Activated CD8-positive, alpha-beta memory T cell treated with anti-CD3 and anti-CD28 coated beads, Interleukin-2, amount 10 ng/mL, durations not matched to agents 7 days and 5 days (primary cell): ENCODE measurements around the gene TIMP4. TPM values are rescaled to one million over a fixed set of nuclear protein-coding genes. Genes with fewer than 3 reads are reported as not detected.

Experiments
- ATAC-seq: fragments of 150-1000 bp; cut with Tn5 transposase; one replicate; pipeline ENCODE4 v1.10.0; 2021; ENCODE audit warnings: moderate library complexity
- CTCF ChIA-PET: fragments of 350-600 bp; sonication (Branson Sonifier 250); formaldehyde crosslinking; loops from one replicate; lab custom pipeline; 2021; ENCODE audit warnings: antibody characterized with exemption; lab: Charles Lee
- DNase-seq: peaks from one replicate; pipeline ENCODE4 v3.0.0-alpha.2; 2020
- H3K27ac Mint-ChIP-seq: one replicate; pipeline ENCODE4 v1.8.0; 2021; ENCODE audit warnings: mild to moderate bottlenecking, mixed read lengths
- H3K27me3 Mint-ChIP-seq: one replicate; pipeline ENCODE4 v1.8.0; 2021; ENCODE audit warnings: mixed read lengths
- H3K36me3 Mint-ChIP-seq: one replicate; pipeline ENCODE4 v1.8.0; 2021; ENCODE audit warnings: mild to moderate bottlenecking, mixed read lengths
- H3K4me1 Mint-ChIP-seq: one replicate; pipeline ENCODE4 v1.8.0; 2021; ENCODE audit warnings: mixed read lengths
- H3K4me3 Mint-ChIP-seq: one replicate; pipeline ENCODE4 v1.8.0; 2021; ENCODE audit warnings: mild to moderate bottlenecking, moderate library complexity, mixed read lengths
- H3K9me3 Mint-ChIP-seq: one replicate; pipeline ENCODE4 v1.8.0; 2022; ENCODE audit warnings: low read depth, mixed read lengths
- total RNA-seq, 2 experiments: library from RNA; stranded (reverse); gene quantifications; one replicate each; pipeline ENCODE4 v1.2.3, GENCODE V29; 2021

TIMP4 gene
- total RNA-seq, 2 experiments from 2014 or later: not detected

DNA sequence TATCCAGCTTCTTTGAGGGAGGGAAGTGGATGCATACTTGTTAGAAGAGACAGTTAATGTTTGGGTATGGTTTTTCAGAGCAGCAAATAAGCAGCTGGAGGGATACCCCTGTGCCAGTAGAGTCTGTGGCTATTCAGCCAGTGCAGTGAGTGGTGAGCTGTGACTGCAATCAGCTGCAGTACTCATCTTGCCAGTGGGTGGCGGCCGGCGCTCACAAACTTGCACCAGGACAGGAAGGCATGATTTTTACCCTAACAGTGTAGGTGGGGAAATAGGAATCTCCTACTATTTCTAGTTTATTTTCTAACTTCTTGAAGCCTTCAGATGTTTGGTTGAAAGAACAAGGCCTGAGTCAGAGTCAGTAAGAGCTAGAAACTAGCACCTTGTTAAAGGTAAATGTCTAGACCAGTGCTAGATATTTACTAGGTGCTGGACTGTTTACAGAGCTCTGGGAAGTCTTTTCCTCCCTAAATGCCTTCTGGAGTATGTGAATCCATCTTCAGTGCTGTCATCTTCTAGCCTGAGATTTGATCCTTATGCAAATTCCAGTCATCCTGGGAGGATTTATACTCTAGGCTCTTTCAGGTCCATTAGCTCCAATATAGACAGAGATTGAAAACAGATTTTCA, 23.6 kb downstream of the TIMP4 start:
- H3K27ac Mint-ChIP-seq: no peak overlapping the region
- no peaks in the 10 kb centered on the region for H3K36me3 Mint-ChIP-seq
- CTCF ChIA-PET: interaction anchor here (0.5 to 10.1 kb wide), 26 partner anchors 9 to 757 kb away, joined by 3 to 194 read pairs (median 4); partner anchors contain the start of gene TSEN2
- H3K9me3 Mint-ChIP-seq: no peaks in the 10 kb centered on the region
- ATAC-seq (peak; percentile 87), DNase-seq (peak; percentile 76)
- H3K4me1 Mint-ChIP-seq: peaks cover 8% of the 10 kb centered on the region
- H3K27me3 Mint-ChIP-seq: peaks cover 37% of the 10 kb centered on the region
- no peak overlapping the region for H3K4me3 Mint-ChIP-seq

DNA sequence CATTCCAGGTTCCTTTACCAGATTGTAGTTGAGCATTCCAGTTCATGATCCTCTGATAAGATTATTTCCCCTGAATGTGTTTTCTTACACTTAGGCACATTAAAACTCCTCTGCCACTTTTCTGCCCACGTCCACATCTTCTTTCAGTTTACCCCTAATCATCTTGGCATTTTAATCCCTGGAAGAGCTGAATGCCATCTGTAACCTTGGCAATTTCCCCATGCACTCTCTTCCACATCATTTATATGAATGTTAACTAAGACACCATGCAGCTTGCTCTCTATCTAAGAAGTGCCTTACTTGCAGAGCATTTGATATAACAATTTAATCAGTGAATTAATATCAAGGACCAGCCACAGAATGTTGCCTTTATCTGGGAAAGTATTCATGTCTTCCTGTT, 25.8 kb downstream of the TIMP4 start:
- H3K36me3 Mint-ChIP-seq: no peaks in the 10 kb centered on the region
- CTCF ChIA-PET: interaction anchor here (0.6 to 10.1 kb wide), 6 partner anchors 13 to 431 kb away, joined by 3 to 194 read pairs (median 4); partner anchors contain the start of gene TSEN2
- H3K9me3 Mint-ChIP-seq: no peaks in the 10 kb centered on the region
- no peak overlapping the region for H3K4me3 Mint-ChIP-seq
- H3K27ac Mint-ChIP-seq: no peak overlapping the region
- DNase-seq (no peak), ATAC-seq (no peak)
- peaks cover under 1% of the 10 kb centered on the region for H3K4me1 Mint-ChIP-seq
- H3K27me3 Mint-ChIP-seq: peaks cover 56% of the 10 kb centered on the region

DNA sequence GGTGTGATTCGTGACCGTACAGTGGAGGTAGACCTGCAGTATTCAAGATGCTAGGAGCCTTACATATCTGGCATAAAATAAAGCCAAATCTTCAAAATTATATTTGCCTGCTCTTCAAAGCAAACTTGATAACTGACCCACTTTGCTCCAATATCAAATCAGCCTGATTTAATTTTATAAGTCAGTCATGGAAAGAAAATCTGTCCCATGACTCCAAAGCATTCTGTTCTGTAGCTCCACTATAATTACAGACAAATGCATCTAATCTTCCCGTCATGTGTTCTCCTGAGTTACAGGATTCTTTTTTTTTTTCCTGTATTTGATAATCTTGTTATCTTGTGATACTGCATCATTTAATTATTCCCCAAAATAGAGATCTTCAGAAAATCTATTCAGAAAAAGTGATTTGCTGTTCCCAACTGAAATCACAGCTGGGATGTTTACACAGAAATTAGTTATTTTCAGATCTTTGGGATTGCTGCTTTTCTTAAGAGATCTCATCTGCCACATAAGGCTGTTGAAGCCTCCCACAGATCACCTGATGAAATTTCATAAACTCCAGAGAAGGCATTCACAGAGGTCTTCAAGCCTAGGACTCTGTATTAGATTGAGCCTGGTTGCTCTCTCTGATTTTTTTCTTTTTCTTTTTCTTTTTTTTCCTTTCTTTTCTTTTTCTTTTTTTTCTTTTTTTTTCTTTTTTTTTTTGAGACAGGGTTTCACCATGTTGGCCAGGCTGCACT, 27.2 kb downstream of the TIMP4 start:
- H3K27me3 Mint-ChIP-seq: peaks cover 61% of the 10 kb centered on the region
- no peak for DNase-seq
- H3K9me3 Mint-ChIP-seq: no peaks in the 10 kb centered on the region
- H3K36me3 Mint-ChIP-seq: no peaks in the 10 kb centered on the region
- ATAC-seq: no peak
- H3K27ac Mint-ChIP-seq: no peak overlapping the region
- no peak overlapping the region for H3K4me3 Mint-ChIP-seq
- CTCF ChIA-PET: interaction anchor here (0.7 to 10.1 kb wide), 4 partner anchors 44 to 350 kb away, joined by 3 to 194 read pairs (median 39); partner anchors contain the start of gene TSEN2
- H3K4me1 Mint-ChIP-seq: no peaks in the 10 kb centered on the region

DNA sequence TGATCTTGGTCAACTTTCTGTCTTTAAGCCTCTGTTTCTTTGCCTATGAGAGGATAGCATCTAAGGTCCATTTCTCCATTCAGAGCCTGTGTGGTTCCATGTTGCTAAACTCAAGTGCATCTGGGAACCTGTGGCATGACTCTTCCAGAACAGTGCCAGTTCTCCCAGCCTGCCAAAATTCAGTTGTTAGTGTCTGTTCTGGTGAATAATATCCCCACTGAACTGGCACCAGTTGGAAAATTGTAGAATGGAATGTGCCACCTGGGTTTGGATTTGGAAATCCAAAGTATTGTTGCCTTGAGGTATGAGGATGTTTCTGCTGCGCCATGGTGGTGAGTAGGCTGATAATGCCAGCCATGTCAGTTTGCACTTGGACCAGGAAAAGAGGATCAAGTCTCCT, 31.3 kb downstream of the TIMP4 start:
- Mint-ChIP-seq H3K27ac (no peak overlapping the region), H3K4me3 (no peak overlapping the region), H3K9me3 (no peaks in the 10 kb centered on the region), H3K27me3 (peaks cover 66% of the 10 kb centered on the region), H3K36me3 (no peaks in the 10 kb centered on the region), H3K4me1 (no peaks in the 10 kb centered on the region)
- ATAC-seq: no peak
- no peak for DNase-seq
- CTCF ChIA-PET: no interaction called here

DNA sequence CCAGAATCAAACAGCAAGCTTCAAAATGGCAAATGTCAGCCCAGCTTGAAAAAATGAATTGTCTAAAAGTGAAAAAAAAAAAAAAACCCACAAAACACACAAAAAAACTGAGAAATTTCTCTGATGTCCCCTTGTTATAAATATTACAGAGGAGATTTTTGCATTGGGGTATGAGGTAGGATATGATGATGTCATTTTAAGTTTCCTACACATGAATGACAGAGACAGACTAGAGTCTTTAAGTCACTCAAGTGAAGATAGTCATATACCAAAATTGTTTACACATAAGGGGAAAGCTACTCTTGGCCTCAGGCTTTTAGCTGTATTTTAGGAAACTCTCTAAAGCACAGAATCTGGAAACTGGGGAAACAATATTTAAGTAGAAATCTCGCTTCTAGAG, 32.9 kb downstream of the TIMP4 start:
- Mint-ChIP-seq H3K9me3 (no peaks in the 10 kb centered on the region), H3K4me1 (no peaks in the 10 kb centered on the region), H3K4me3 (no peak overlapping the region), H3K36me3 (no peaks in the 10 kb centered on the region), H3K27ac (no peak overlapping the region), H3K27me3 (peaks cover 60% of the 10 kb centered on the region)
- CTCF ChIA-PET: interaction anchor here (1.0 kb wide), 1 partner anchor 9 kb away, joined by 3 read pairs; no protein-coding TSS in a partner anchor
- DNase-seq (no peak), ATAC-seq (no peak)

DNA sequence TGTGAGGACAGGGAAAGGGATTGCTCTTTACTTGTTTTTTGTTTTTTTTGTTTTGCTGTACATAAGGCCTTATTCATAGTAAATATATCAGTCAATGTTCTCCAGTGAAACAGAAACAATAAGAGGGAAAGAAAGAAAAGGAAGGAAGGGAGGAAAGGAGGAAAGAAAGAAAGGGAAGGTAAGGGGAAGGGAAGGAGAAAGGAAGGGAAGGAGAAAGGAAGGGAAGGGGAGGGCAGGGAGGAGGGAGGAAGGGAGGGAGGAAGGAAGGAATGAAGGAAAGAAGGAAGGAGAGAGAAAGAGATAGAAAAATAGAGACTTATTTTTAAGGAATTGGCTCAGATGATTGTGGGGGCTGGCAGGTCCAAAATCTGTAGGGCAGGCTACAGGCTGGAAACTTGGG, 37.2 kb downstream of the TIMP4 start:
- no peak for DNase-seq
- H3K9me3 Mint-ChIP-seq: no peaks in the 10 kb centered on the region
- no peak for ATAC-seq
- no peak overlapping the region for H3K27ac Mint-ChIP-seq
- H3K36me3 Mint-ChIP-seq: no peaks in the 10 kb centered on the region
- peaks cover 62% of the 10 kb centered on the region for H3K27me3 Mint-ChIP-seq
- CTCF ChIA-PET: no interaction called here
- H3K4me3 Mint-ChIP-seq: no peak overlapping the region
- H3K4me1 Mint-ChIP-seq: no peaks in the 10 kb centered on the region

DNA sequence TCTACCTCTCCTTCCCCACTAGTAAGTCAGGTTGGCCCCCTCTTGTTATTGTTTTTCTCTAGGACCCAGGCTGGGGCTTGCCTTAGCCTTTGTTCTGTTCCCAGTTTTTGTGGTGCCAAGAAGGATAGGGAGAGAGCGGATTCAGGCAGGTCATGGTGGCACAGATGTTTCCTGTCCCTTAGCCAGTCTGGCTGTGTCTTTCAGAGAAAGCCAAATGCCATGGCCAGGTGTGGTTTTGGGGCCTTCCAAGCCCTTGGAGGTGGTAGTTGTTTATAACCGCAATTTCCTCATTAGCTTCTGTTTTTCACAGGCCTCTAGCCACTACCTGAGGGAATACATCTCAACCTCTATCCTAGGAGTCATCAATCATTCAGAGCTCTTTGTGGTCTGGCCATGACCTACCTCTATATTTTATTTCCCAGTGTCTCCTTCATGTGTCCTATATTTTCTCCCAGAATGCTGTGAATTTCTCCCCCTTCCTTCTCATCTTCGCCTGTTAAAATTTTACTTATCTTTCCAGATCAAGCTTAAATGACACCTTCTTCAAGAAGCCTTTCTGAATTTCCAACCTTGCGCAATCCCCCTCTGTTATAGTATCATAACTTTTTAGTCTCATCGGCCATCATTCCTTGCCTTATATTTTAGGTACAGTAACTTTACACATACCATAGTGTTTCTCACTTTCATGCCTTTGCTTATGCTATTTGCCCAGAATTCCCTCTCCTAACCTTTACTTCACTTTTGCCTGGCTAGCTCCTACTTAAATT, 38.2 kb downstream of the TIMP4 start:
- no peak for DNase-seq
- peaks cover 63% of the 10 kb centered on the region for H3K27me3 Mint-ChIP-seq
- no peak overlapping the region for H3K4me3 Mint-ChIP-seq
- CTCF ChIA-PET: interaction anchor here (1.4 kb wide), 1 partner anchor 12 kb away, joined by 3 read pairs; no protein-coding TSS in a partner anchor
- H3K27ac Mint-ChIP-seq: no peak overlapping the region
- H3K36me3 Mint-ChIP-seq: no peaks in the 10 kb centered on the region
- no peak for ATAC-seq
- H3K9me3 Mint-ChIP-seq: no peaks in the 10 kb centered on the region
- no peaks in the 10 kb centered on the region for H3K4me1 Mint-ChIP-seq

DNA sequence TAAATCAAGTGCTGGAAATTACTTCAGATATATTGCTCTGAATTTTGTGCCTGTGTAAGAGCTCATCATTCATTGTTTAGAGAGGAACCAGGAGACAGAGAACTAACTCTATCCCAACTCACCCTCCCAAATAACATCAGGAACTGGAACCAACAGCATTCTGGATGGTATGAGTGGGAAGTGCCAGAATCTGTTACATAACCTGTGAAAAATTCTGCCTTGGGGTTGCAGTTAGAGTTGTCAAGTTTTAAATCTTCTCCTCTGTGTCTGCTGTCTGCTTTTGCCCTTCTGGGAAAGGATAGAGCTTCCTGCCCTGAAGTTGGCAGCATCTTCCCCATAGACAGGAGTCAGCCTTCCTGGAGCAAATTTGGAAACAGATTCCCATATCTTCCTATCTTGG, 41.2 kb downstream of the TIMP4 start:
- H3K27ac Mint-ChIP-seq: no peak overlapping the region
- H3K9me3 Mint-ChIP-seq: no peaks in the 10 kb centered on the region
- no peaks in the 10 kb centered on the region for H3K4me1 Mint-ChIP-seq
- H3K36me3 Mint-ChIP-seq: no peaks in the 10 kb centered on the region
- CTCF ChIA-PET: no interaction called here
- DNase-seq: no peak
- no peak overlapping the region for H3K4me3 Mint-ChIP-seq
- no peak for ATAC-seq
- peaks cover 68% of the 10 kb centered on the region for H3K27me3 Mint-ChIP-seq

DNA sequence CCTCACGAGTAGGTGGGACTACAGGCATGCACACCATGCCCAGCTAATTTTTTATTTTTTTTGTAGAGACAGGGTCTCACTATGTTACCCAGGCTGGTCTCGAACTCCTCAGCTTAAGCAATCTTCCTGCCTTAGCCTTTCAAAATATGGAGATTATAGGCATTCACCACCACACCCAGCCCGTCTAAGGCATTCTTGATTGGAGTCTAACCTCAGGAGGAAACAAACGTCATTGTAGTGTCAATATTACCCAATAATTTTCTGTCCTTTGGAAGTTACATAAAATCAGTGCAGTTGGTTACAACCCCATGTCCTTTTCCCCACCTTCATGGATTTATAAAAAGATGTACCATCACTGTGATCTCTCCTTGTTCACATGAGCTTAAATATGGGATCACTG, 41.8 kb downstream of the TIMP4 start:
- Mint-ChIP-seq H3K9me3 (no peaks in the 10 kb centered on the region), H3K27ac (no peak overlapping the region), H3K36me3 (no peaks in the 10 kb centered on the region), H3K4me3 (no peak overlapping the region), H3K27me3 (peaks cover 69% of the 10 kb centered on the region), H3K4me1 (no peaks in the 10 kb centered on the region)
- ATAC-seq: no peak
- DNase-seq: no peak
- CTCF ChIA-PET: no interaction called here

DNA sequence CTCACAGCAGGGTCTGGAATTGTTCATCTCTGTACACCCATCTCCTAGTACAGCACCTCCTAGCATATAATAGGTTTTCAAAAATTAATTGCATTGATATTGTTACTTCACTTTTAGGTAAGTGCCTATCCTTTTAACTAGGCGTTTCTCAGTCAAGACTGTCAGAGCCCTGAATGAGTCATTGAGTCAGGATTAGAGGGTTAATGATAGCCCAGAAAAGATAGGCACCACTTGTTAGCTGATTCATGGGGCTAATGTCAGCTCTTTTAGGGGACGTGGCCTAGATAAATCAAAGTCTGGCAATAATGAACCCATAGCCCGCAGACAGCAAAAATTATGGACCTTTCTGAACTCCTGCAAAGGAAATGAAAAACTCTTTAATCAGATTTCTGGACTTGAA, 42.9 kb downstream of the TIMP4 start:
- no peaks in the 10 kb centered on the region for H3K36me3 Mint-ChIP-seq
- CTCF ChIA-PET: interaction anchor here (0.5 kb wide), 1 partner anchor 355 kb away, joined by 3 read pairs; no protein-coding TSS in a partner anchor
- H3K9me3 Mint-ChIP-seq: no peaks in the 10 kb centered on the region
- H3K4me3 Mint-ChIP-seq: no peak overlapping the region
- ATAC-seq: no peak
- DNase-seq: no peak
- peaks cover 67% of the 10 kb centered on the region for H3K27me3 Mint-ChIP-seq
- H3K27ac Mint-ChIP-seq: no peak overlapping the region
- H3K4me1 Mint-ChIP-seq: no peaks in the 10 kb centered on the region

DNA sequence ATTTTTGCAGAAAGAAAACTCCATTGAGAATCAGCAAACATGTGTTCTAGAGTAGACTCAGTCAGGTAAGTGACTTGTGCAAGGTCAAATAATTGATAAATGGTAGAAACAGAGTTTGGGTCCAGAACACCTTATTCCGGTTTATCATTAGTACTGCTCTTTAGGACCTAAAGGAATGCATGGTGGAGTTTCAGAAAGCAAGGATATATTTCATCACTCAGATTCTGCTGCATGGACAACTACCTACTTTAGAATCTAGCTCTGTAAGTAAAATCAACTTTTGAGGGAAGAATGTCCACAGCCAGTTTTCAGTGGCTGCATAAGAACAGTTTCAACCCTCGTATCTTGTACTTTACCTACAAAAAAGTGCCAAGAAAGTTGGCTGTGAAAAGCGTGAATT, 43.6 kb downstream of the TIMP4 start:
- H3K4me1 Mint-ChIP-seq: no peaks in the 10 kb centered on the region
- no peaks in the 10 kb centered on the region for H3K9me3 Mint-ChIP-seq
- ATAC-seq: no peak
- no peak for DNase-seq
- peaks cover 66% of the 10 kb centered on the region for H3K27me3 Mint-ChIP-seq
- H3K27ac Mint-ChIP-seq: no peak overlapping the region
- CTCF ChIA-PET: no interaction called here
- no peak overlapping the region for H3K4me3 Mint-ChIP-seq
- H3K36me3 Mint-ChIP-seq: no peaks in the 10 kb centered on the region

DNA sequence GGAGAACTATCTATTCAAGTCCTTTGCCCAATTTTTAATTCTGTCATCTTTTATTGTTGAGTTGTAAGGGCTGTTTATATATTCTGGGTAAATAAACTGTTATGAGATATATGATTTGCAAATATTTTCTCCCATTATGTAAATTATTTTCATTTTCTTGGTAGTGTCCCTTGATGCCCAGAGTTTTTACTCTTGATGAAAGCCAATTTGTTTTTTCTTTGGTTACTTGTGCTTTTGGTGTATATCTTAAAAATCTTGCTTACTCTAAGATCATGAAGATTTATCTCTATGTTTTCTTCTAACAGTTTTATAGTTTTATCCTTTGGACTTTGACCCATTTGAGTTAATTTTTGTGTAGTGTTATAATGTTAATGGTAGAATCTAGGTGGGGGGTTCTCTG, 44.5 kb downstream of the TIMP4 start:
- Mint-ChIP-seq H3K4me3 (no peak overlapping the region), H3K27ac (no peak overlapping the region), H3K4me1 (no peaks in the 10 kb centered on the region), H3K27me3 (peaks cover 60% of the 10 kb centered on the region), H3K36me3 (no peaks in the 10 kb centered on the region), H3K9me3 (no peaks in the 10 kb centered on the region)
- CTCF ChIA-PET: no interaction called here
- ATAC-seq (no peak), DNase-seq (no peak)

DNA sequence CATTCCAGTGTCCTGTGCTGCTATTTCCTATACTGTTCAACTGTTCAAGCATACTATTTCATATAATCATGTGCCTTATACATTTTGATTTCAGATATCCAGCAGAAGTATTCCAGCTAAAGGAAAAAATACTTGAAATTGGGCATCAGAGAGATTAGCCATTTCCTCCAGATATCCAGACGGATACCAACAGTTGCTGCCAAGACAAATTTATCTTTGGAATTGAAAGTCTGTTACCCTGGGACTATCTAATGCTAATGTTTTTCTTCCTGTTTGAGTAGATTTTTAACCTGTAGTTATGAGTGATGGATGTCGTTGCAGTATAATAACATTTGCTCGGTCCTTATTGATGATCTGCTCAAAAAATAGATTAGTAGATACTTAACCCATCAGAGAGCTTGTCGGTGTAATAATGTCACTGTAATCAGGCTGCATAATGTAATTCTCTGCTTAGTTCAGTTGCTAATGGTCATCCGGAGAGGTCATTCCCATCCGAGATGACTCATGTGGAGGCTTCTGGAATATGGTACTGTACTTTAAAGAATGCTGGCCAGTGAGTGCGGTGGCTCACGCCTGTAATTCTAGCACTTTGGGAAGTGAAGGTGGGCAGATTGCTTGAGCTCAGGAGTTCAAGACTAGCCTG, 51.5 kb downstream of the TIMP4 start:
- DNase-seq (no peak), ATAC-seq (no peak)
- Mint-ChIP-seq H3K4me1 (no peaks in the 10 kb centered on the region), H3K4me3 (no peak overlapping the region), H3K9me3 (no peaks in the 10 kb centered on the region), H3K27ac (no peak overlapping the region), H3K27me3 (peaks cover 17% of the 10 kb centered on the region), H3K36me3 (no peaks in the 10 kb centered on the region)
- CTCF ChIA-PET: no interaction called here
